ENCODE results near the gene PLCB4.

GRCh38 chr20:9156529-9157280 is 87.8 kb downstream of the PLCB4 start:
- TF ChIP-seq CTCF (IDR thresholded peaks at IDR 0.05): no peak
- TF ChIP-seq POLR2AphosphoS5 (IDR thresholded peaks at IDR 0.05): no peak
